GM12891 (cell line): ENCODE data around the gene AGFG1.

Source experiments
- POLR2A ChIP-seq: IDR thresholded peaks from 2 replicates; pipeline ENCODE4 v1.6.1; 2011; ENCODE audit warnings: low read depth, low read length, control low read depth
- POLR2AphosphoS5 ChIP-seq: IDR thresholded peaks from 2 replicates; pipeline ENCODE4 v1.6.1; 2011; ENCODE audit warnings: low read depth, low read length, control low read depth
- TAF1 ChIP-seq: IDR thresholded peaks from 2 replicates; pipeline ENCODE4 v1.6.1; 2011; ENCODE audit warnings: low read depth, low read length, control low read depth

DNA sequence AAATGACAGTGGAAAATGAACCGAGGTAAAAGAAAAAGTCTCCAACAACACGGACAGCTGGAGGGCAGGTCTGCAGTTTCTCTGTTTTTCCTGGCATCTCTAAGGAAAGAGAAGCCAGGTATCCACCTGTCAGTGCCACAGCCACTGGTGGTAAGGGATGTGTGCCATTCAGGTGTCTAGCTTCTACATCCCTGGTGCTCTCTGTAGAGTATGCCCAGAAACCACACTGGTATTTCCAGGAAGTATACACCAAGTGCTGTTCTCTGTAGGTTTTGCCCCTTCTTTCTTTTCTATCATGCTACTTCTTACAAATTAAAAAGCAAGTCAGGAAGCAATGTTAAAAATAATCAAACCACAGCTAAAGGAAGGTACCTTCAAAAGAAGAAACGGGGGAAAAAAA lies 7.6 kb upstream of the AGFG1 start:
- TF ChIP-seq POLR2A (no peak), POLR2AphosphoS5 (no peak), TAF1 (no peak)
